ENCODE results near the gene TJP1. TPM values are rescaled to one million over a fixed set of nuclear protein-coding genes. Genes with fewer than 3 reads are reported as not detected.

TJP1 gene
- total RNA-seq, 4 donors from 2014 or later, result 88.0 to 165 (median 93.9) TPM

Small RNAs within 50 kb of the gene (small RNA-seq; reads per million reads assigned to genes)
- not detected for gene HMGN2P5
